ENCODE results near the gene AFAP1.

Gene AFAP1

GRCh38 chr4:7710576-7711306, 228.9 kb downstream of the AFAP1 start:
- no peaks in the 10 kb centered on the region for H3K4me1 ChIP-seq
- H3K4me2 ChIP-seq (ENCODE audit: low read length): no peak overlapping the region
- no peak for TF ChIP-seq CTCF (IDR thresholded peaks at IDR 0.05)
- H3K36me3 ChIP-seq (ENCODE audit: control insufficient read depth, insufficient read depth, low read length): no peaks in the 10 kb centered on the region
- H3K27me3 ChIP-seq (ENCODE audit: control insufficient read depth, insufficient read depth, low read length): no peaks in the 10 kb centered on the region
- no peaks in the 10 kb centered on the region for H3K9me3 ChIP-seq (ENCODE audit: control insufficient read depth, low read length)
- H3K79me2 ChIP-seq: no peaks in the 10 kb centered on the region
- H3K27ac ChIP-seq: no peak overlapping the region
- H3K9ac ChIP-seq: no peak overlapping the region
- H3K4me3 ChIP-seq (ENCODE audit: low read depth, low read length): no peak overlapping the region
- no peak overlapping the region for H2AFZ ChIP-seq

DNA sequence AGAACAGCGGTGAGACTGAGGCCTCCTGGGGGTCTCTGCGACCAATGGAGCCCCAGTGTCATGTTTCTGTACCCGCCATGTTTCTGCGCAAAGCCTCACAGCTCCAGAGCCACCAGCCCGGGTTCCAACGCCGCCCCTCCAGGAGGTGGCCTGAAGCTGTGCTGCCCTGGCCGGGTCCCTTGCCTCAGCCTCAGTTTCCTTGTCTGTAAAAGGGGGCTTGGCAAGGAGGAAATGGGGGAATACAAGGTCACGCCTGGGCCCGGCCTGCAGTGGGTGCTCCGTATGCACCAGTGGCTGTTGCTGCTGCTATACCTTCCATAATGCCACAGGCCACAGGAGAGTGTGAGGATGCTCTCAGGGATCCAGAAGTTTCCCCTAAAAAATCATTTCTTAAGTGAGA, 229.5 kb downstream of the AFAP1 start:
- H2AFZ ChIP-seq: no peak overlapping the region
- TF ChIP-seq CTCF (IDR thresholded peaks at IDR 0.05): no peak
- no peak overlapping the region for H3K27ac ChIP-seq
- no peak overlapping the region for H3K9ac ChIP-seq
- no peaks in the 10 kb centered on the region for H3K27me3 ChIP-seq (ENCODE audit: control insufficient read depth, insufficient read depth, low read length)
- no peaks in the 10 kb centered on the region for H3K4me1 ChIP-seq
- no peaks in the 10 kb centered on the region for H3K79me2 ChIP-seq
- H3K9me3 ChIP-seq (ENCODE audit: control insufficient read depth, low read length): no peaks in the 10 kb centered on the region
- no peaks in the 10 kb centered on the region for H3K36me3 ChIP-seq (ENCODE audit: control insufficient read depth, insufficient read depth, low read length)
- H3K4me3 ChIP-seq (ENCODE audit: low read depth, low read length): no peak overlapping the region
- no peak overlapping the region for H3K4me2 ChIP-seq (ENCODE audit: low read length)

- Histone ChIP-seq H3K9me3 (ENCODE audit: control insufficient read depth, low read length) (no peaks in the 10 kb centered on the region), H3K4me2 (ENCODE audit: low read length) (no peak overlapping the region), H3K27me3 (ENCODE audit: control insufficient read depth, insufficient read depth, low read length) (no peaks in the 10 kb centered on the region), H2AFZ (no peak overlapping the region), H3K4me1 (no peaks in the 10 kb centered on the region), H3K36me3 (ENCODE audit: control insufficient read depth, insufficient read depth, low read length) (no peaks in the 10 kb centered on the region), H3K9ac (no peak overlapping the region), H3K4me3 (ENCODE audit: low read depth, low read length) (no peak overlapping the region), H3K27ac (no peak overlapping the region), H3K79me2 (no peaks in the 10 kb centered on the region)
- no peak for TF ChIP-seq CTCF (IDR thresholded peaks at IDR 0.05)
Observed at GRCh38 chr4:7709431-7709830, 230.2 kb downstream of the AFAP1 start.

DNA sequence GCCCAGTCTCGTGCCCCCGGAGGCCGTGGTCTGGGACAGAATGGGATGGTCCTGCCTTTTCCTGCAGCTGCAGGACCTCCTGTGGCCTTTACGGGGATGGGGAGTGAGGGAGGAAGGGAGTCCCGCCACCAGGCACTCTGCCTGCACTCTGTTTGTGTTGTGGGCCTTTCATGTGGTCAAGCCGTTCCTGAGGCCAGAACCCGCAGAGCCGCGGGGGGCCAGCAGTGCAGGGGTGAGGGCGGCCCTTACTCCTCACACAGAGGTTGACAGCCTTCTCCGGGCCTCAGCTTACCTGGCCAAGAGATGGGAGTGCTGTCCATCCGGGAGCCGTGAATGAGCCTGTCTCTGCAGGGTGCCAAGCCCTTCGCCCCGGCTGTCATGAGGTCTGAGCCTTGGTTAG, 230.7 kb downstream of the AFAP1 start:
- Histone ChIP-seq H3K4me2 (ENCODE audit: low read length) (no peak overlapping the region), H3K36me3 (ENCODE audit: control insufficient read depth, insufficient read depth, low read length) (no peaks in the 10 kb centered on the region), H3K4me3 (ENCODE audit: low read depth, low read length) (no peak overlapping the region), H3K79me2 (no peaks in the 10 kb centered on the region), H3K27ac (no peak overlapping the region), H3K4me1 (no peaks in the 10 kb centered on the region), H3K9me3 (ENCODE audit: control insufficient read depth, low read length) (no peaks in the 10 kb centered on the region), H3K27me3 (ENCODE audit: control insufficient read depth, insufficient read depth, low read length) (no peaks in the 10 kb centered on the region), H3K9ac (no peak overlapping the region), H2AFZ (no peak overlapping the region)
- TF ChIP-seq CTCF (IDR thresholded peaks at IDR 0.05): no peak
